K562 (cell line): ENCODE data around the gene RPS19. TPM values are rescaled to one million over a fixed set of nuclear protein-coding genes. Genes with fewer than 3 reads are reported as not detected.

Source experiments
- ATAC-seq: fragments of 200-7000 bp; cut with Tn5 transposase; 3 replicates; pipeline ENCODE4 v1.9.1; 2020; ENCODE audit warnings: moderate library complexity
- BruUV-seq: library from RNA; stranded (reverse); fragments of 400-500 nt; replicated peaks from 2 replicates; lab custom pipeline; 2021; lab: Mats Ljungman, UMichigan
- CTCF ChIA-PET: fragments of 300-600 bp; formaldehyde crosslinking; extraction: SDS; loops from one replicate; lab custom pipeline; 2021; ENCODE audit warnings: low intra/inter-chr PET ratio; lab: Yijun Ruan, JAX
- POLR2A ChIA-PET: fragments of 300-600, 350-650 bp; sonication (Branson Sonifier 250); formaldehyde crosslinking; extraction: SDS; loops from one replicate; lab custom pipeline; 2021; ENCODE audit warnings: antibody characterized with exemption, inconsistent platforms; lab: Yijun Ruan, JAX
- DNase-seq, 4 experiments: peaks; one replicate each; pipeline versions ENCODE4 v3.0.0 to v3.0.0-alpha.2; 2011 to 2018; ENCODE audit warnings: low spot score in 3 of 4, mixed read lengths in 3 of 4; ENCODE audit errors: extremely low read depth in 1 of 4
- FAIRE-seq: peaks from 2 replicates; lab custom pipeline; 2011; peaks lifted over from hg19 to GRCh38; lab: Jason Lieb, UNC
- H2AFZ ChIP-seq: 2 replicates; pipeline ENCODE4 v1.6.0; 2011; ENCODE audit warnings: low read depth, low read length, control low read depth, inconsistent platforms
- H3K27ac ChIP-seq: fragments of 200-600 bp; 3 replicates; pipeline ENCODE4 v1.8.0; 2011; ENCODE audit warnings: low read depth, mild to moderate bottlenecking, control low read depth, inconsistent platforms, low read length, moderate library complexity, mixed read lengths; ENCODE audit errors: extremely low read depth
- H3K27me3 ChIP-seq, 2 experiments: fragments of 300-600 bp in 1 of 2; 2 replicates in 1 of 2; 3 replicates in 1 of 2; pipeline versions ENCODE4 v1.6.0 to v1.8.0; 2011; ENCODE audit warnings: inconsistent platforms in 2 of 2, low read length in 2 of 2, mild to moderate bottlenecking in 1 of 2, mixed read lengths in 1 of 2, moderate library complexity in 1 of 2; ENCODE audit not compliant: control insufficient read depth in 2 of 2, insufficient read depth in 2 of 2
- H3K36me3 ChIP-seq: fragments of 300-600 bp; 3 replicates; pipeline ENCODE4 v1.8.0; 2011; ENCODE audit warnings: mild to moderate bottlenecking, low read length, inconsistent platforms; ENCODE audit not compliant: control insufficient read depth, insufficient read depth
- H3K4me1 ChIP-seq, 2 experiments: fragments of 200-600 bp in 1 of 2; replicated peaks in 1 of 2; 2 replicates in 1 of 2; 3 replicates in 1 of 2; pipeline versions ENCODE4 v1.5.1 to v1.8.0; 2011; ENCODE audit warnings: inconsistent platforms in 2 of 2, low read length in 2 of 2, mild to moderate bottlenecking in 1 of 2, mixed read lengths in 1 of 2, moderate library complexity in 1 of 2; ENCODE audit not compliant: control insufficient read depth in 2 of 2, insufficient read depth in 2 of 2
- H3K4me2 ChIP-seq: 2 replicates; pipeline ENCODE4 v1.6.1; 2011; ENCODE audit warnings: low read length, control low read depth, inconsistent platforms, mixed read lengths; ENCODE audit not compliant: insufficient read depth
- H3K4me3 ChIP-seq: fragments of 200-600 bp; sonication (generic), shearing (Covaris generic); 2 replicates; pipeline ENCODE4 v1.5.1; 2016; ENCODE audit warnings: control low read depth, inconsistent platforms
- H3K79me2 ChIP-seq: fragments of 200-600 bp; 3 replicates; pipeline ENCODE4 v1.8.0; 2011; ENCODE audit warnings: low read length, inconsistent platforms; ENCODE audit not compliant: control insufficient read depth, insufficient read depth
- H3K9ac ChIP-seq, 2 experiments: 2 replicates each; pipeline versions ENCODE4 v1.6.0 to v1.6.1; 2011; ENCODE audit warnings: low read depth in 2 of 2, low read length in 2 of 2, control low read depth in 1 of 2, inconsistent platforms in 1 of 2, mild to moderate bottlenecking in 1 of 2, mixed read lengths in 1 of 2; ENCODE audit not compliant: insufficient read depth in 1 of 2
- H3K9me1 ChIP-seq: one replicate; pipeline ENCODE4 v1.6.0; 2011; ENCODE audit warnings: inconsistent platforms, mild to moderate bottlenecking, low read length, moderate library complexity; ENCODE audit not compliant: control insufficient read depth, insufficient read depth
- H3K9me3 ChIP-seq: replicated peaks from 2 replicates; pipeline ENCODE4 v1.5.1; 2011; ENCODE audit warnings: low read depth, low read length, inconsistent platforms; ENCODE audit not compliant: control insufficient read depth, insufficient read depth
- H4K20me1 ChIP-seq: replicated peaks from 2 replicates; pipeline ENCODE4 v1.6.1; 2011; ENCODE audit warnings: low read length, inconsistent platforms, mixed read lengths; ENCODE audit not compliant: control insufficient read depth, insufficient read depth
- E2F5 ChIP-seq: sonication (generic); formaldehyde crosslinking; IDR thresholded peaks from 2 replicates; pipeline ENCODE4 v1.8.0; 2022; ENCODE audit warnings: mild to moderate bottlenecking, missing genetic modification reagents
- ELF4 ChIP-seq: fragments of 450-650 bp; formaldehyde crosslinking; IDR thresholded peaks from 2 replicates; pipeline ENCODE4 v1.4.0; 2022; ENCODE audit warnings: missing genetic modification characterization
- FIP1L1 ChIP-seq: fragments of 200-400 bp; formaldehyde crosslinking; IDR thresholded peaks from 2 replicates; pipeline ENCODE4 v1.6.1; 2018; ENCODE audit warnings: mild to moderate bottlenecking, low read depth, low read length; ENCODE audit not compliant: poor library complexity, severe bottlenecking
- FOXK2 ChIP-seq, 2 experiments: fragments of 450-650 bp; IDR thresholded peaks in 1 of 2; conservative IDR thresholded peaks in 1 of 2; 2 replicates each; pipeline ENCODE4 v1.6.1; 2016; ENCODE audit warnings: low read depth in 2 of 2, mild to moderate bottlenecking in 1 of 2
- KLF10 ChIP-seq: fragments of 250-450 bp; sonication (Bioruptor Pico); IDR thresholded peaks from 2 replicates; pipeline ENCODE4 v1.6.1; 2021; ENCODE audit warnings: matching md5 sums
- ZNF197 ChIP-seq: fragments of 200-800 bp; sonication (Bioruptor generic); IDR thresholded peaks from 2 replicates; pipeline ENCODE4 v1.6.1; 2016; ENCODE audit warnings: low read depth, missing genetic modification characterization, missing compliant biosample characterization
- ZNF507 ChIP-seq: conservative IDR thresholded peaks from 2 replicates; pipeline ENCODE4 v1.6.1; 2017; ENCODE audit warnings: missing genetic modification characterization, missing compliant biosample characterization
- WGBS: fragments of 100-300 bp; shearing (Covaris generic); methylation state at CpG from one replicate; pipeline ENCODE4 v1.1.6; 2016; ENCODE audit warnings: low coverage, mixed read lengths; ENCODE audit not compliant: insufficient coverage; ENCODE audit errors: missing lambda C conversion rate; 5-methylcytosine and 5-hydroxymethylcytosine counted together
- in situ Hi-C: fragments of 300-500 bp; cut with MboI; formaldehyde crosslinking; loops from 4 replicates; pipeline ENCODE4 v1.15.0; 2018; ENCODE audit warnings: inconsistent platforms, mixed read lengths
- intact Hi-C: fragments of 100-400 bp; cut with micrococcal nuclease; formaldehyde crosslinking; loops from 2 replicates; pipeline ENCODE4 v1.14.2; 2022
- polyA plus RNA-seq, 8 experiments: library from polyadenylated mRNA; depleted of rRNA in 4 of 8; stranded (reverse) in 5 of 8; unstranded in 3 of 8; fragments of >200 nt; fragmentation: Nextera tagmentation in 2 of 8; fragmentation: Illumina TruSeq in 1 of 8; extraction: Ambion mirVana in 2 of 8; extraction: Trizol in 1 of 8; gene quantifications; 2 replicates each; pipeline versions ENCODE4 v1.2.1 to v1.2.3, GENCODE V29; 2011 to 2014; ENCODE audit warnings: inconsistent platforms in 1 of 8, missing spikeins in 1 of 8
- total RNA-seq, 7 experiments: library from RNA; depleted of rRNA in 6 of 7; stranded (reverse); fragments of >200 nt in 6 of 7; fragmentation: Illumina TruSeq in 2 of 7; extraction: Trizol in 2 of 7; gene quantifications; 2 replicates each; pipeline versions ENCODE4 v1.2.1 to v1.2.3, GENCODE V29; 2011 to 2021; ENCODE audit warnings: low replicate concordance in 1 of 7
- TF ChIP-seq, protein P1 (sequence below): sonication (generic); formaldehyde crosslinking; IDR thresholded peaks from 2 replicates; pipeline ENCODE4 v1.8.0; 2022; ENCODE audit warnings: mild to moderate bottlenecking, missing genetic modification reagents
- TF ChIP-seq, protein P2 (sequence below): fragments of 450-650 bp; formaldehyde crosslinking; IDR thresholded peaks from 2 replicates; pipeline ENCODE4 v1.4.0; 2020; ENCODE audit warnings: mild to moderate bottlenecking, moderate library complexity

RPS19 gene
- total and polyA plus RNA-seq, 9 of the 15 experiments (the other 6 are each of a cell fraction or from before 2014, with no cell fraction given), result 1,964 to 3,408 (median 2,747) TPM

DNA sequence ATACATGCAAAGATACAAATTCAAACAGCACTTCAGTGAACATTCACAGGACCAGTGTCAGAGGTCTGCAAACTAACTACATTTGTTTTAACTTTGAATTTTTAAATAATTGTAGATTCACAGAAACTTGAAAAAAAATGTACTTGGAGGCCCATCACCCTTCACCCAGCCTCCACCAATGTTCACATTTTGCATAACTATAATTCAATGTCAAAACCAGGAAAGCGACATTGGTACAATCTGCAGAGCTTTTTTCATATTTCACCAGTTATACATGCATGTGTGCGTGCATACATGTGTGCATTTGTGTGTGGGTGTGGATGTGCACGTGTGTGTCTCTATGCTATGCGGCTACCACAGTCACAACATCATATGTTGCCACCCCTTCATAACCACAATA is 44.8 kb upstream of the RPS19 start (continued):
- TF ChIP-seq, protein P1, sequence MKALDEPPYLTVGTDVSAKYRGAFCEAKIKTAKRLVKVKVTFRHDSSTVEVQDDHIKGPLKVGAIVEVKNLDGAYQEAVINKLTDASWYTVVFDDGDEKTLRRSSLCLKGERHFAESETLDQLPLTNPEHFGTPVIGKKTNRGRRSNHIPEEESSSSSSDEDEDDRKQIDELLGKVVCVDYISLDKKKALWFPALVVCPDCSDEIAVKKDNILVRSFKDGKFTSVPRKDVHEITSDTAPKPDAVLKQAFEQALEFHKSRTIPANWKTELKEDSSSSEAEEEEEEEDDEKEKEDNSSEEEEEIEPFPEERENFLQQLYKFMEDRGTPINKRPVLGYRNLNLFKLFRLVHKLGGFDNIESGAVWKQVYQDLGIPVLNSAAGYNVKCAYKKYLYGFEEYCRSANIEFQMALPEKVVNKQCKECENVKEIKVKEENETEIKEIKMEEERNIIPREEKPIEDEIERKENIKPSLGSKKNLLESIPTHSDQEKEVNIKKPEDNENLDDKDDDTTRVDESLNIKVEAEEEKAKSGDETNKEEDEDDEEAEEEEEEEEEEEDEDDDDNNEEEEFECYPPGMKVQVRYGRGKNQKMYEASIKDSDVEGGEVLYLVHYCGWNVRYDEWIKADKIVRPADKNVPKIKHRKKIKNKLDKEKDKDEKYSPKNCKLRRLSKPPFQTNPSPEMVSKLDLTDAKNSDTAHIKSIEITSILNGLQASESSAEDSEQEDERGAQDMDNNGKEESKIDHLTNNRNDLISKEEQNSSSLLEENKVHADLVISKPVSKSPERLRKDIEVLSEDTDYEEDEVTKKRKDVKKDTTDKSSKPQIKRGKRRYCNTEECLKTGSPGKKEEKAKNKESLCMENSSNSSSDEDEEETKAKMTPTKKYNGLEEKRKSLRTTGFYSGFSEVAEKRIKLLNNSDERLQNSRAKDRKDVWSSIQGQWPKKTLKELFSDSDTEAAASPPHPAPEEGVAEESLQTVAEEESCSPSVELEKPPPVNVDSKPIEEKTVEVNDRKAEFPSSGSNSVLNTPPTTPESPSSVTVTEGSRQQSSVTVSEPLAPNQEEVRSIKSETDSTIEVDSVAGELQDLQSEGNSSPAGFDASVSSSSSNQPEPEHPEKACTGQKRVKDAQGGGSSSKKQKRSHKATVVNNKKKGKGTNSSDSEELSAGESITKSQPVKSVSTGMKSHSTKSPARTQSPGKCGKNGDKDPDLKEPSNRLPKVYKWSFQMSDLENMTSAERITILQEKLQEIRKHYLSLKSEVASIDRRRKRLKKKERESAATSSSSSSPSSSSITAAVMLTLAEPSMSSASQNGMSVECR, result no peak

DNA sequence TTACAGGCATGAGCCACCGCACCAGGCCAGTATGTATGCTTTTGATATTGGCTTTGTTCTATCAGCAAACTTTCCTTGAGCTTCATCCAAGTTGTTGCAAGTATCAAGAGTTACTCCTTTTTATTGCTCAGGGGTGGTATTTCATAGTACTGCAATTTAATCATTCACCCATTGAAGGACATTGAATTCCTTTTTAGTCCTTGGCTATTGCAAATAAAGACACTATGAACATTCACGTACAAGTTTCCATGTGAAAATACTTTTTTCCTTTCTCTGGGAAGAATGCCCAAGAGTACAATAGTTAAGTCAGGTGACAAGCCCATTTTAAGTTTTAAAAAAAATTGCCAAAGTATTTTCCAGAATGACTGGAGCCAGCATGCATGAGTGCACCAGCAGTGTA is 43.3 kb upstream of the RPS19 start:
- ChIA-PET CTCF (no interaction called here), POLR2A (interaction anchor here (0.6 kb wide), 1 partner anchor 134 kb away, joined by 3 read pairs; no protein-coding TSS in a partner anchor)
- intact Hi-C loops, result no loop called here
- TF ChIP-seq E2F5 (CRISPR knock-in tag) (no peak), FIP1L1 (no peak), FOXK2 (conservative IDR thresholded peaks at IDR 0.05 in 1 of 2, IDR thresholded peaks at IDR 0.05 in 1 of 2; ENCODE audit: low read depth in 2 of 2) (no peak), ZNF197 (CRISPR knock-in tag) (no peak), ZNF507 (tag) (no peak), ELF4 (CRISPR knock-in tag) (no peak), KLF10 (CRISPR knock-in tag) (no peak)
- TF ChIP-seq, protein P2, sequence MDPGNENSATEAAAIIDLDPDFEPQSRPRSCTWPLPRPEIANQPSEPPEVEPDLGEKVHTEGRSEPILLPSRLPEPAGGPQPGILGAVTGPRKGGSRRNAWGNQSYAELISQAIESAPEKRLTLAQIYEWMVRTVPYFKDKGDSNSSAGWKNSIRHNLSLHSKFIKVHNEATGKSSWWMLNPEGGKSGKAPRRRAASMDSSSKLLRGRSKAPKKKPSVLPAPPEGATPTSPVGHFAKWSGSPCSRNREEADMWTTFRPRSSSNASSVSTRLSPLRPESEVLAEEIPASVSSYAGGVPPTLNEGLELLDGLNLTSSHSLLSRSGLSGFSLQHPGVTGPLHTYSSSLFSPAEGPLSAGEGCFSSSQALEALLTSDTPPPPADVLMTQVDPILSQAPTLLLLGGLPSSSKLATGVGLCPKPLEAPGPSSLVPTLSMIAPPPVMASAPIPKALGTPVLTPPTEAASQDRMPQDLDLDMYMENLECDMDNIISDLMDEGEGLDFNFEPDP, result no peak

More for the DNA sequence above, 43.3 kb upstream of the RPS19 start:
- no peaks in the 10 kb centered on the region for H3K9me3 ChIP-seq
- BruUV-seq, result no TSS peak
- H3K79me2 ChIP-seq, result no peaks in the 10 kb centered on the region
- H3K9me1 ChIP-seq, result no peaks in the 10 kb centered on the region
- H4K20me1 ChIP-seq, result no peaks in the 10 kb centered on the region
- no peaks in the 10 kb centered on the region for H3K36me3 ChIP-seq
- H3K4me1 ChIP-seq, result no peaks in the 10 kb centered on the region
- H3K4me2 ChIP-seq, result no peak overlapping the region
- H3K27ac ChIP-seq, result no peak overlapping the region
- no peak for ATAC-seq
- no peak overlapping the region for H3K9ac ChIP-seq
- WGBS, result 0% methylated on average over 2 of the region's 2 CpGs
- H3K4me3 ChIP-seq, result no peak overlapping the region
- in situ Hi-C loops, result no loop called here
- H2AFZ ChIP-seq, result no peak overlapping the region
- no peak for DNase-seq
- peaks cover 6 to 31% of the 10 kb centered on the region in 2 experiments for H3K27me3 ChIP-seq
- FAIRE-seq, result no peak
